ENCODE results near the gene ZXDC.

ZXDC gene

DNA sequence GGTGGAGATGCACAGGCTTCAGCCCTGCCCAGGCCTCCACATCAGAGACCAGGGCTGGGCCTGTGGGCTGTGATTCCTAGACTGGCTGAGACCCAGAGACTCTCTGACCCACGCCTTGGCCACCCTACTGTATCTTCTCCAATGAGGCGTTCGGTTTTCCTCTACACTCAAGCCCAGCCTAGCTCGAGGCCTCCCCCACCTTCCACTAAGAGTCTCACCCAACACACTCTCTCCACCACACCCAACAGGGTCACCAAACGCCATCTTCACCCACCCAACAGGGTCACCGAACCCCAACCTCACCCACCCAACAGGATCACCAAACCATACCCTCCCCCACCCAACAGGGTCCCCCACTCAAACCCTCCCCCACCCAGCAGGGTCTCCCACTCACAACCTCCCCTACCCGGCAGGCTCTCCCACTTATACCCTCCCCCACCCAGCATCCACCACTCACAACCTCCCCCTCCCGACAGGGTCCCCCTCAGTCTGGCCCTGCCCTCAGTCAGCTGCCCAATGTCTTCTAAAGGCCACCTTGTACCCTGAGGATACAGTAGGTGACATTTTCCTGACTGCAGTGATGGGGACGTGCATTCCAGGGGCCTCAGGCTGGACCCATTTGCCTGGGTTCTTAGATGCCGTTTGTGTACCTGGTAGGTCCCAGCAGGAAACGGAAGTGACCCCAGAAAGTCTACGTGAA is 60.6 kb downstream of the ZXDC start:
- TF ChIP-seq GABPA (IDR thresholded peaks at IDR 0.05; ENCODE audit: low read depth), result no peak
- TF ChIP-seq, protein P1, sequence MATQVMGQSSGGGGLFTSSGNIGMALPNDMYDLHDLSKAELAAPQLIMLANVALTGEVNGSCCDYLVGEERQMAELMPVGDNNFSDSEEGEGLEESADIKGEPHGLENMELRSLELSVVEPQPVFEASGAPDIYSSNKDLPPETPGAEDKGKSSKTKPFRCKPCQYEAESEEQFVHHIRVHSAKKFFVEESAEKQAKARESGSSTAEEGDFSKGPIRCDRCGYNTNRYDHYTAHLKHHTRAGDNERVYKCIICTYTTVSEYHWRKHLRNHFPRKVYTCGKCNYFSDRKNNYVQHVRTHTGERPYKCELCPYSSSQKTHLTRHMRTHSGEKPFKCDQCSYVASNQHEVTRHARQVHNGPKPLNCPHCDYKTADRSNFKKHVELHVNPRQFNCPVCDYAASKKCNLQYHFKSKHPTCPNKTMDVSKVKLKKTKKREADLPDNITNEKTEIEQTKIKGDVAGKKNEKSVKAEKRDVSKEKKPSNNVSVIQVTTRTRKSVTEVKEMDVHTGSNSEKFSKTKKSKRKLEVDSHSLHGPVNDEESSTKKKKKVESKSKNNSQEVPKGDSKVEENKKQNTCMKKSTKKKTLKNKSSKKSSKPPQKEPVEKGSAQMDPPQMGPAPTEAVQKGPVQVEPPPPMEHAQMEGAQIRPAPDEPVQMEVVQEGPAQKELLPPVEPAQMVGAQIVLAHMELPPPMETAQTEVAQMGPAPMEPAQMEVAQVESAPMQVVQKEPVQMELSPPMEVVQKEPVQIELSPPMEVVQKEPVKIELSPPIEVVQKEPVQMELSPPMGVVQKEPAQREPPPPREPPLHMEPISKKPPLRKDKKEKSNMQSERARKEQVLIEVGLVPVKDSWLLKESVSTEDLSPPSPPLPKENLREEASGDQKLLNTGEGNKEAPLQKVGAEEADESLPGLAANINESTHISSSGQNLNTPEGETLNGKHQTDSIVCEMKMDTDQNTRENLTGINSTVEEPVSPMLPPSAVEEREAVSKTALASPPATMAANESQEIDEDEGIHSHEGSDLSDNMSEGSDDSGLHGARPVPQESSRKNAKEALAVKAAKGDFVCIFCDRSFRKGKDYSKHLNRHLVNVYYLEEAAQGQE (IDR thresholded peaks at IDR 0.05; ENCODE audit: insufficient replicate concordance, low read depth), result no peak
- TF ChIP-seq, protein P2, sequence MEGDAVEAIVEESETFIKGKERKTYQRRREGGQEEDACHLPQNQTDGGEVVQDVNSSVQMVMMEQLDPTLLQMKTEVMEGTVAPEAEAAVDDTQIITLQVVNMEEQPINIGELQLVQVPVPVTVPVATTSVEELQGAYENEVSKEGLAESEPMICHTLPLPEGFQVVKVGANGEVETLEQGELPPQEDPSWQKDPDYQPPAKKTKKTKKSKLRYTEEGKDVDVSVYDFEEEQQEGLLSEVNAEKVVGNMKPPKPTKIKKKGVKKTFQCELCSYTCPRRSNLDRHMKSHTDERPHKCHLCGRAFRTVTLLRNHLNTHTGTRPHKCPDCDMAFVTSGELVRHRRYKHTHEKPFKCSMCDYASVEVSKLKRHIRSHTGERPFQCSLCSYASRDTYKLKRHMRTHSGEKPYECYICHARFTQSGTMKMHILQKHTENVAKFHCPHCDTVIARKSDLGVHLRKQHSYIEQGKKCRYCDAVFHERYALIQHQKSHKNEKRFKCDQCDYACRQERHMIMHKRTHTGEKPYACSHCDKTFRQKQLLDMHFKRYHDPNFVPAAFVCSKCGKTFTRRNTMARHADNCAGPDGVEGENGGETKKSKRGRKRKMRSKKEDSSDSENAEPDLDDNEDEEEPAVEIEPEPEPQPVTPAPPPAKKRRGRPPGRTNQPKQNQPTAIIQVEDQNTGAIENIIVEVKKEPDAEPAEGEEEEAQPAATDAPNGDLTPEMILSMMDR (IDR thresholded peaks at IDR 0.05; ENCODE audit: insufficient read depth, low read length), result no peak
- no peak for TF ChIP-seq SPI1 (IDR thresholded peaks at IDR 0.05; ENCODE audit: borderline replicate concordance, low read depth)
- TF ChIP-seq POLR2AphosphoS5 (IDR thresholded peaks at IDR 0.05; ENCODE audit: low read depth), result no peak
- Histone ChIP-seq H3K27ac (replicated peaks) (no peak overlapping the region), H3K4me3 (replicated peaks; ENCODE audit: insufficient read depth, low read length) (no peak overlapping the region), H3K27me3 (ENCODE audit: insufficient read depth, poor library complexity, severe bottlenecking) (peaks cover 19% of the 10 kb centered on the region)
- DNase-seq (ENCODE audit: low read depth in 1 of 2, low spot score in 1 of 2), result no peak

GRCh38 chr3:126414406-126414805 is 61.3 kb downstream of the ZXDC start:
- Histone ChIP-seq H3K27me3 (ENCODE audit: insufficient read depth, poor library complexity, severe bottlenecking) (peaks cover 19% of the 10 kb centered on the region), H3K27ac (replicated peaks) (no peak overlapping the region), H3K4me3 (replicated peaks; ENCODE audit: insufficient read depth, low read length) (no peak overlapping the region)
- no peak for DNase-seq (ENCODE audit: low read depth in 1 of 2, low spot score in 1 of 2)
- TF ChIP-seq, protein P1 (IDR thresholded peaks at IDR 0.05; ENCODE audit: insufficient replicate concordance, low read depth), result no peak
- TF ChIP-seq POLR2AphosphoS5 (IDR thresholded peaks at IDR 0.05; ENCODE audit: low read depth) (no peak), GABPA (IDR thresholded peaks at IDR 0.05; ENCODE audit: low read depth) (no peak)

DNA sequence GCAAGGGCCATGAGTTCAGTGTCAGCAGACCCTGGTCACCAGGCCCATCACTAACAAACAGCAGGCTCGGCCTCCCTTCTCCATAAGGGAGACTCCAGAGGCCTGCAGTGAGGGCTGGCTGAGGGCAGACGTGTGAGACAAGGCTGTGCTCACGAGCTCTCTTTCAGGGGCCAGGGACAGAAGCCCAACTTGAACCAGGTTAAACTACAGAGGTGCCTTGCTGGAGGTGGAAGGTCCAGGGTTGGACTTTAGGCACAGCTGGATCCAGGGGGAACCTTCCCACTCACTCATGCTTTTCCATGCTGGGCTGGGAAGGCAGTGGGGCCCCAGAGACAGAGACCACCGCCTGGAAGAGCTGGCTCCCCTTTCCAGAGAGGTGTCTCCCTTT is 62.0 kb downstream of the ZXDC start:
- TF ChIP-seq GABPA (IDR thresholded peaks at IDR 0.05; ENCODE audit: low read depth) (no peak), POLR2AphosphoS5 (IDR thresholded peaks at IDR 0.05; ENCODE audit: low read depth) (no peak)
- H3K27me3 ChIP-seq (ENCODE audit: insufficient read depth, poor library complexity, severe bottlenecking), result peaks cover 19% of the 10 kb centered on the region
- H3K4me3 ChIP-seq (replicated peaks; ENCODE audit: insufficient read depth, low read length), result no peak overlapping the region
- H3K27ac ChIP-seq (replicated peaks), result no peak overlapping the region
- no peak for DNase-seq (ENCODE audit: low read depth in 1 of 2, low spot score in 1 of 2)

DNA sequence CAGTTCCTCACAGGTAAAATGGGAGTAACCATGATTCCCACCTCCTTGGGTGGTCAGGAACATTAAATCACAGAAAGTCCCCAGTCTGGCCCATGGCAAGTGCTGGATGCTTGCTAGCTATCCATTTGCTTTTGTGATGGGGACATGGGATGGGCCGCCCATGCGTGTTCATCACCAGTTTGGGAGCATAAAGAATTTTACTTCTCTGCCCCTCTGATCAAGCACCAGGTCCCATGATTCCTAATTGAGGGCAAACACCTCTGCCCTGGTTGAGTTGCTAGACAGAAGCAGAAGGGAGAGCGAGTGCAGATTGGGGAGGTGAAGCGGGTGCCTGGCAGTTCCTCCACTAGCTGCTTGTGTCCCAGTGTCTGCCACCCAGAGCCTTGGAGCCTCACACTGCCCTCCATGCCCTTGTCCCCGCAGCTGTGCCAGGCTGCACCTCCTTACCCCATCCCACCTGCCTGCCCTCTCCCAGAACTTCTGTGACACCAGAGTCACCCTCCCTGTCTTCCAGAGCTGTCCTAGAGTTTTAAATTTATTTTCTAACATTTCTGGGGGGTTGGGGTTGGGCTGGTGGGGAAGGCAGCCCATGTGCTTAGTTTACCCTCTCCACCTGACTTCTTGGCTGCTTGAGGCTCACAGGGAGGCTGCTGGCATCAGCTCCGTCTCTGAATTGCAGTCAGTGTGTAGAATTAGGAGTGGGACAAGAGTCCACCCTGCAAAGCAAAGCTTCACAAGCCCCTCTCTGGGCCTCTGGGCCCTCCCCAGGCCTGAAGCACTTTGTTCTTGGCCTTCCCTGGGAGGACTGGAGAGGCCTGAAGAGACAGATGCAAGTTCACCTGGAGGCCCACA is 62.6 kb downstream of the ZXDC start:
- no peak for TF ChIP-seq SPI1 (IDR thresholded peaks at IDR 0.05; ENCODE audit: borderline replicate concordance, low read depth)
- TF ChIP-seq, protein P2 (IDR thresholded peaks at IDR 0.05; ENCODE audit: insufficient read depth, low read length), result no peak
- Histone ChIP-seq H3K27me3 (ENCODE audit: insufficient read depth, poor library complexity, severe bottlenecking) (peaks cover 19% of the 10 kb centered on the region), H3K4me3 (replicated peaks; ENCODE audit: insufficient read depth, low read length) (no peak overlapping the region), H3K27ac (replicated peaks) (no peak overlapping the region)
- no peak for DNase-seq (ENCODE audit: low read depth in 1 of 2, low spot score in 1 of 2)
